ENCODE measurements around the gene PTPRR.

Gene PTPRR

GRCh38 chr12:70664465-70664881 is 256.1 kb downstream of the PTPRR start:
- TF ChIP-seq CTCF (IDR thresholded peaks at IDR 0.05; ENCODE audit: low read depth, low read length, missing control alignments): no peak
- no peak overlapping the region for H3K4me3 ChIP-seq (ENCODE audit: low read depth, low read length)
- in situ Hi-C loops (cut with HindIII; ENCODE audit: low sequenced_read_pairs): no loop called here
- peak; percentile 35 for DNase-seq (ENCODE audit: low read depth)

- DNase-seq (ENCODE audit: low read depth): no peak
- no peak for TF ChIP-seq CTCF (IDR thresholded peaks at IDR 0.05; ENCODE audit: low read depth, low read length, missing control alignments)
- no peak overlapping the region for H3K4me3 ChIP-seq (ENCODE audit: low read depth, low read length)
- in situ Hi-C loops (cut with HindIII; ENCODE audit: low sequenced_read_pairs): no loop called here
Measured at GRCh38 chr12:70663838-70664237, 256.7 kb downstream of the PTPRR start.

GRCh38 chr12:70661466-70662161 is 258.9 kb downstream of the PTPRR start:
- no peak overlapping the region for H3K4me3 ChIP-seq (ENCODE audit: low read depth, low read length)
- TF ChIP-seq CTCF (IDR thresholded peaks at IDR 0.05; ENCODE audit: low read depth, low read length, missing control alignments): no peak
- in situ Hi-C loops (cut with HindIII; ENCODE audit: low sequenced_read_pairs): no loop called here
- peak; percentile 48 for DNase-seq (ENCODE audit: low read depth)

GRCh38 chr12:70660620-70661219 is 259.8 kb downstream of the PTPRR start:
- in situ Hi-C loops (cut with HindIII; ENCODE audit: low sequenced_read_pairs): no loop called here
- TF ChIP-seq CTCF (IDR thresholded peaks at IDR 0.05; ENCODE audit: low read depth, low read length, missing control alignments): no peak
- DNase-seq (ENCODE audit: low read depth): no peak
- no peak overlapping the region for H3K4me3 ChIP-seq (ENCODE audit: low read depth, low read length)

GRCh38 chr12:70660002-70660604 is 260.4 kb downstream of the PTPRR start:
- no peak for TF ChIP-seq CTCF (IDR thresholded peaks at IDR 0.05; ENCODE audit: low read depth, low read length, missing control alignments)
- H3K4me3 ChIP-seq (ENCODE audit: low read depth, low read length): no peak overlapping the region
- no peak for DNase-seq (ENCODE audit: low read depth)
- in situ Hi-C loops (cut with HindIII; ENCODE audit: low sequenced_read_pairs): no loop called here

GRCh38 chr12:70659077-70659606 is 261.4 kb downstream of the PTPRR start:
- no peak for DNase-seq (ENCODE audit: low read depth)
- in situ Hi-C loops (cut with HindIII; ENCODE audit: low sequenced_read_pairs): no loop called here
- TF ChIP-seq CTCF (IDR thresholded peaks at IDR 0.05; ENCODE audit: low read depth, low read length, missing control alignments): no peak
- no peak overlapping the region for H3K4me3 ChIP-seq (ENCODE audit: low read depth, low read length)
